Measurements from ENCODE around the gene MS4A14.

Gene MS4A14

DNA sequence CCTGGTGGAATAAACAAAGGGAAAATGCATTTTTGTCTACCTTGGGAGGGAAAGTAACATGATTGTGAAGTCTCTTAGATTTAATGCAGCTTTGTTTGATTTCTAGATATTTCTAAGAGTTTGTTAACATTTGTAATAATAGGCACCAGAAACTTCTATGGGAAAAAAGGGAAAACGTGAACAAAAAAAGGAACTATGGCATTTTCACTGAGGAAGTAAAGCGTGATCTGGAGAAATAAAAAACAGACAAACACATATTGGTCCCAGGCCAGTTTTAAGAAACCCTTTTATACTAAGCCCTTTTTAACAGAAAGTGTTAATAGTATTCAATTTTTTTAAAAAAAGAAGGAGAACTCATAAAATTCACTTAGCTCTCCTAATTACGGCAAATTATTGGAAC lies 24.9 kb upstream of the MS4A14 start:
- no peak overlapping the region for H3K4me3 ChIP-seq (replicated peaks; ENCODE audit: low read depth, low read length)
- TF ChIP-seq, protein P1, sequence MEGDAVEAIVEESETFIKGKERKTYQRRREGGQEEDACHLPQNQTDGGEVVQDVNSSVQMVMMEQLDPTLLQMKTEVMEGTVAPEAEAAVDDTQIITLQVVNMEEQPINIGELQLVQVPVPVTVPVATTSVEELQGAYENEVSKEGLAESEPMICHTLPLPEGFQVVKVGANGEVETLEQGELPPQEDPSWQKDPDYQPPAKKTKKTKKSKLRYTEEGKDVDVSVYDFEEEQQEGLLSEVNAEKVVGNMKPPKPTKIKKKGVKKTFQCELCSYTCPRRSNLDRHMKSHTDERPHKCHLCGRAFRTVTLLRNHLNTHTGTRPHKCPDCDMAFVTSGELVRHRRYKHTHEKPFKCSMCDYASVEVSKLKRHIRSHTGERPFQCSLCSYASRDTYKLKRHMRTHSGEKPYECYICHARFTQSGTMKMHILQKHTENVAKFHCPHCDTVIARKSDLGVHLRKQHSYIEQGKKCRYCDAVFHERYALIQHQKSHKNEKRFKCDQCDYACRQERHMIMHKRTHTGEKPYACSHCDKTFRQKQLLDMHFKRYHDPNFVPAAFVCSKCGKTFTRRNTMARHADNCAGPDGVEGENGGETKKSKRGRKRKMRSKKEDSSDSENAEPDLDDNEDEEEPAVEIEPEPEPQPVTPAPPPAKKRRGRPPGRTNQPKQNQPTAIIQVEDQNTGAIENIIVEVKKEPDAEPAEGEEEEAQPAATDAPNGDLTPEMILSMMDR (IDR thresholded peaks at IDR 0.05; ENCODE audit: low read depth, low read length, missing control alignments): no peak
- no peak for DNase-seq (ENCODE audit: extremely low read depth, low read depth)

DNA sequence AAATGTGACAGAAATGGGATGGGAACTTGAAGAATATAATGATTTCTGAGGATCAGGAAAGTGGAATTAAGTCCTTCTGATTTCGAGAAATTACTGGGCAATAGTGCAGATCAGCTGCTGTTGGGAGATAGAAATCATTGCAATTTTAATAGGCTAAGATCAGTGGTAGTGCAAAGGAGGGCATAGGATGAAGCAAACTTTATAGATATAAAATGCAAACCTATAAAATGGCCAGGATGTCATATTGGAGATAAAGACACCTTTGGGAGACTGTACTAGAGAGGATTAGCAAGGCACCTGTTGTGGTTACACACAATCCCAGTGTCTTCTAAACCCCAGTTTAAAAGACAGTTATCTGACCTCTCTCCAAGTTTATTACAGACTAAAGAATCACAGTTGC lies 24.4 kb upstream of the MS4A14 start:
- H3K4me3 ChIP-seq (replicated peaks; ENCODE audit: low read depth, low read length): no peak overlapping the region
- no peak for DNase-seq (ENCODE audit: extremely low read depth, low read depth)
- TF ChIP-seq, protein P1 (IDR thresholded peaks at IDR 0.05; ENCODE audit: low read depth, low read length, missing control alignments): no peak

- DNase-seq (ENCODE audit: extremely low read depth, low read depth): no peak
- TF ChIP-seq, protein P1 (IDR thresholded peaks at IDR 0.05; ENCODE audit: low read depth, low read length, missing control alignments): no peak
- H3K4me3 ChIP-seq (replicated peaks; ENCODE audit: low read depth, low read length): no peak overlapping the region
Observed at GRCh38 chr11:60372767-60373166, 23.5 kb upstream of the MS4A14 start.

GRCh38 chr11:60375316-60375715 lies 20.9 kb upstream of the MS4A14 start:
- H3K4me3 ChIP-seq (replicated peaks; ENCODE audit: low read depth, low read length): no peak overlapping the region
- no peak for DNase-seq (ENCODE audit: extremely low read depth, low read depth)
- TF ChIP-seq, protein P1 (IDR thresholded peaks at IDR 0.05; ENCODE audit: low read depth, low read length, missing control alignments): no peak

DNA sequence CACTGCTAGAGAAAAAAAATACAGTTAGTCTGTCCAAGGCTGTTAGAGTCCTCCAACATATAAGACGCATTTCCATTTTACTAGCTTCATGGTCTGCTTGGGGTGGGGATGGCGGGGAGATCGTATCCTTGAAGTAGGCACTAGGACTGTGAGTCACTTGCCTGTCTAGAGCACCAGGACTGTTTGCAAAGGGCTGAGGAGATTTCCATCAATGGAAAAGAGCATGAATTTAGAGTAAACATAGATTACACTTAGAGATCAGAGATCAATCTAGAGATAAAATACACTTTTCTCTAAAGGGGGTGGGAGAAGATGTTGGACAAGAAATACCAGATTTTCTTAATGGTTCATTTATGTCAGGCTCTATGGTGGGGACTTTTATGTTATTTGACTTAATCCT lies 19.7 kb upstream of the MS4A14 start:
- no peak overlapping the region for H3K4me3 ChIP-seq (replicated peaks; ENCODE audit: low read depth, low read length)
- DNase-seq (ENCODE audit: extremely low read depth, low read depth): no peak
- TF ChIP-seq, protein P1 (IDR thresholded peaks at IDR 0.05; ENCODE audit: low read depth, low read length, missing control alignments): no peak

- TF ChIP-seq, protein P1 (IDR thresholded peaks at IDR 0.05; ENCODE audit: low read depth, low read length, missing control alignments): no peak
- no peak for DNase-seq (ENCODE audit: extremely low read depth, low read depth)
- no peak overlapping the region for H3K4me3 ChIP-seq (replicated peaks; ENCODE audit: low read depth, low read length)
Observed at GRCh38 chr11:60377401-60378136, 18.7 kb upstream of the MS4A14 start.

- no peak within 1 kb of the TSS for H3K4me3 ChIP-seq (replicated peaks; ENCODE audit: low read depth, low read length)
- TF ChIP-seq, protein P1 (IDR thresholded peaks at IDR 0.05; ENCODE audit: low read depth, low read length, missing control alignments): no peak
- no peak for DNase-seq (ENCODE audit: extremely low read depth, low read depth)
Observed at GRCh38 chr11:60378354-60378753, 17.9 kb upstream of the MS4A14 start, which contains the start of gene MS4A7. MS4A7 (plus strand) TSS chr11:60378532; CDS start chr11:60383142, 4,610 bp downstream.

All from HFF-Myc (cell line).